CD4-positive, CD25-positive, alpha-beta regulatory T cell (primary cell): ENCODE data around the gene GPATCH2L. TPM values are rescaled to one million over a fixed set of nuclear protein-coding genes. Genes with fewer than 3 reads are reported as not detected.

Experiments used
- polyA plus RNA-seq, 4 donors: library from polyadenylated mRNA; unstranded; fragments of 300-500 nt; fragmentation: Illumina TruSeq; gene quantifications; one replicate each; pipeline ENCODE4 v1.2.3, GENCODE V29; 2021
- total RNA-seq: library from RNA; stranded (reverse); gene quantifications from one replicate; pipeline ENCODE4 v1.2.3, GENCODE V29; 2022

GPATCH2L gene
- total and polyA plus RNA-seq, 5 donors from 2014 or later: 8.7 to 99.9 (median 12.4) TPM

Other genes starting within 250 kb of the GPATCH2L start
- 7.4 TPM for gene TGFB3, start 169.9 kb upstream of the GPATCH2L start, total RNA-seq
- gene TGFB3, start 169.9 kb upstream of the GPATCH2L start, polyA plus RNA-seq: under 1 TPM in 3 of 4 donors, not detected in 1; 0.16 to 0.93 (median 0.38) TPM
- gene IFT43, start 166.2 kb upstream of the GPATCH2L start, total RNA-seq: 9.9 TPM
- gene IFT43, start 166.2 kb upstream of the GPATCH2L start, polyA plus RNA-seq: 10 to 100 TPM; 13.5 to 20.0 (median 15.9) TPM
- gene ESRRB, start 224.2 kb downstream of the GPATCH2L start, total RNA-seq: not detected
- not detected for gene ESRRB, start 224.2 kb downstream of the GPATCH2L start, polyA plus RNA-seq